Measurements from ENCODE around the gene ZNF800. TPM values are rescaled to one million over a fixed set of nuclear protein-coding genes. Genes with fewer than 3 reads are reported as not detected.

The ZNF800 gene
- total and polyA plus RNA-seq, 2 of the 8 experiments (the other 6 are each of a cell fraction or from before 2014, with no cell fraction given): 1.0 to 6.5 TPM

DNA sequence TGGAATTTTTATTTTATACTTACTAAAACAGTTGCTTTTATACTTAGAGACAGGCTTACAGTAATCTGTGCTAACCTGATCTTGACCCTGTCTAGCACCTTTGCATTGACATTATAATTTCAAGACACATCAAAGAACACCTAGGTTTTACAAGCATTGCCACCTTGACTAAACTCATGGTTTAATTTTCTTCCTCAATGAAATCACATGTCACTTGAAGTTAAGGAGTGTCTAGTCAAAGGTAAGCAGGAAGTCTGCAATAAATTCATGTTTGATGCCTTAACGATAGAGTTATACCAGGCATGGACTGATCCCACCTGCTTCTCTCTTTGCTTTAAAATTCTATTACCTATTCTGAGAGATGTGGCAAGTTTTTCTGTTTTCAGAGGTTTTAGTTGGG, 62.4 kb downstream of the ZNF800 start:
- POLR2A ChIA-PET (ENCODE audit: partially characterized antibody): interaction anchor here (1.0 kb wide), 1 partner anchor 9 kb away, joined by 3 read pairs; no protein-coding TSS in a partner anchor
- H2AFZ ChIP-seq (ENCODE audit: low read length): no peak overlapping the region
- H3K14ac ChIP-seq (ENCODE audit: insufficient read length): no peak overlapping the region
- no peak overlapping the region for H3K4me3 ChIP-seq (ENCODE audit: extremely low read depth in 1 of 4, insufficient read depth in 2 of 4, low read depth in 3 of 4, low read length in 4 of 4)
- no peak overlapping the region for H4K5ac ChIP-seq (ENCODE audit: insufficient read length, low read depth, low read length)
- no peaks in the 10 kb centered on the region for H3K79me2 ChIP-seq (ENCODE audit: control insufficient read depth in 1 of 2, insufficient read depth in 2 of 2, low read length in 2 of 2)
- no peaks in the 10 kb centered on the region for H3K4me1 ChIP-seq (replicated peaks in 1 of 4; ENCODE audit: control insufficient read depth in 3 of 4, insufficient read depth in 4 of 4, low read length in 3 of 4)
- CTCF ChIA-PET (ENCODE audit: partially characterized antibody): no interaction called here
- no peak overlapping the region for H3K4me2 ChIP-seq (ENCODE audit: insufficient read depth in 1 of 2, low read depth in 2 of 2, low read length in 2 of 2)
- no peaks in the 10 kb centered on the region for H4K20me1 ChIP-seq (replicated peaks in 1 of 2; ENCODE audit: control insufficient read depth in 1 of 2, insufficient read depth in 2 of 2, low read length in 2 of 2)
- no peak overlapping the region for H2BK20ac ChIP-seq (ENCODE audit: low read length)
- H3K79me1 ChIP-seq (ENCODE audit: low read depth, low read length): no peaks in the 10 kb centered on the region
- no peak overlapping the region for H3K56ac ChIP-seq (replicated peaks; ENCODE audit: insufficient read length, low read depth, low read length)
- no peak overlapping the region for H2BK120ac ChIP-seq (replicated peaks; ENCODE audit: low read depth, low read length)
- no peaks in the 10 kb centered on the region for H3K36me3 ChIP-seq (ENCODE audit: control insufficient read depth in 2 of 4, insufficient read depth in 4 of 4, low read length in 3 of 4)
- H2BK5ac ChIP-seq (ENCODE audit: low read depth, low read length): no peak overlapping the region
- H2BK12ac ChIP-seq (ENCODE audit: low read depth, low read length): no peak overlapping the region
- no peak overlapping the region for H3K23ac ChIP-seq (ENCODE audit: insufficient read length)
- H3K27ac ChIP-seq (ENCODE audit: low read depth, low read length): no peak overlapping the region
- H4K91ac ChIP-seq (replicated peaks; ENCODE audit: insufficient read length, low read length): no peak overlapping the region
- H3K9me3 ChIP-seq (ENCODE audit: insufficient read depth in 2 of 2, low read depth in 1 of 2, low read length in 1 of 2): no peaks in the 10 kb centered on the region
- H2BK15ac ChIP-seq (ENCODE audit: low read length): no peak overlapping the region
- no peaks in the 10 kb centered on the region for H3K27me3 ChIP-seq (replicated peaks in 1 of 4; ENCODE audit: control insufficient read depth in 3 of 4, extremely low read depth in 1 of 4, insufficient read depth in 3 of 4, low read length in 3 of 4)
- no peak overlapping the region for H4K8ac ChIP-seq (ENCODE audit: extremely low read depth, insufficient read depth, low read length)
- H2AK5ac ChIP-seq (ENCODE audit: low read depth, low read length): no peak overlapping the region
- H3K4ac ChIP-seq (replicated peaks; ENCODE audit: insufficient read length, low read depth, low read length): no peak overlapping the region
- H3K18ac ChIP-seq (ENCODE audit: extremely low read depth, low read length): no peak overlapping the region
- FAIRE-seq (no peak), DNase-seq (ENCODE audit: low read depth in 1 of 2, low spot score in 2 of 2) (no peak)
- WGBS, 2 experiments (ENCODE audit: extremely low coverage in 1 of 2, insufficient coverage in 1 of 2, insufficient read length in 1 of 2, insufficient replicate concordance in 2 of 2, low coverage in 1 of 2, low lambda C conversion rate in 2 of 2, missing lambda C conversion rate in 1 of 2): 100% methylated on average over 1 of the region's 1 CpG; no CpG with 5 or more reads in 1 of the 2 experiments
- H3K23me2 ChIP-seq (ENCODE audit: low read depth, low read length): no peaks in the 10 kb centered on the region
- H3K9ac ChIP-seq (replicated peaks in 1 of 4; ENCODE audit: extremely low read depth in 1 of 4, low read depth in 3 of 4, low read length in 3 of 4): no peak overlapping the region
- TF ChIP-seq RFX5 (IDR thresholded peaks at IDR 0.05; ENCODE audit: borderline replicate concordance, low read depth, low read length) (no peak), SIN3A (conservative IDR thresholded peaks at IDR 0.05 in 1 of 2, IDR thresholded peaks at IDR 0.05 in 1 of 2; ENCODE audit: low read depth in 1 of 2, low read length in 2 of 2) (no peak), CHD1 (IDR thresholded peaks at IDR 0.05; ENCODE audit: low read depth, low read length) (no peak), CBX5 (IDR thresholded peaks at IDR 0.05; ENCODE audit: low read depth, low read length) (no peak), ASH2L (IDR thresholded peaks at IDR 0.05; ENCODE audit: low read length) (no peak), BACH1 (IDR thresholded peaks at IDR 0.05; ENCODE audit: low read length) (no peak), KDM5A (IDR thresholded peaks at IDR 0.05; ENCODE audit: low read length) (no peak), EGR1 (IDR thresholded peaks at IDR 0.05; ENCODE audit: borderline replicate concordance, low read depth, low read length) (no peak), NANOG (IDR thresholded peaks at IDR 0.05; ENCODE audit: insufficient read depth, low read depth, low read length, poor library complexity, severe bottlenecking) (no peak)
